GM23338 (cell line): ENCODE data around the gene DGCR6L.

ENCODE experiments used
- EZH2 ChIP-seq: fragments of 200-600 bp; sonication (generic); IDR thresholded peaks from one replicate; pipeline ENCODE4 v1.8.0; 2017; ENCODE audit warnings: antibody characterized with exemption, mild to moderate bottlenecking, low read depth; ENCODE audit not compliant: unreplicated experiment
- EZH2phosphoT487 ChIP-seq: fragments of 200-600 bp; sonication (generic); IDR thresholded peaks from one replicate; pipeline ENCODE4 v1.8.1; 2018; ENCODE audit warnings: antibody characterized with exemption; ENCODE audit not compliant: unreplicated experiment
- JUNB ChIP-seq: IDR thresholded peaks from one replicate; pipeline ENCODE4 v1.6.1; 2016; ENCODE audit warnings: antibody characterized with exemption; ENCODE audit not compliant: unreplicated experiment
- POLR2AphosphoS5 ChIP-seq: IDR thresholded peaks from 2 replicates; pipeline ENCODE4 v1.6.1; 2016; ENCODE audit warnings: antibody characterized with exemption, low read depth
- STAT1 ChIP-seq: IDR thresholded peaks from one replicate; pipeline ENCODE4 v1.6.1; 2016; ENCODE audit warnings: antibody characterized with exemption; ENCODE audit not compliant: unreplicated experiment
- ZNF331 ChIP-seq: fragments of 250-450 bp; sonication (Bioruptor Pico); IDR thresholded peaks from 2 replicates; pipeline ENCODE4 v1.5.0; 2020; ENCODE audit warnings: low read depth, mild to moderate bottlenecking, moderate library complexity
- TF ChIP-seq, protein P1 (sequence below), 2 experiments: fragments of 200-600 bp in 1 of 2; sonication (generic) in 1 of 2; conservative IDR thresholded peaks; 2 replicates each; pipeline versions ENCODE4 v1.5.1 to v1.6.1; 2016 to 2017; ENCODE audit warnings: antibody characterized with exemption in 2 of 2, low read depth in 2 of 2, mild to moderate bottlenecking in 2 of 2, moderate library complexity in 1 of 2
- TF ChIP-seq, protein P2 (sequence below): IDR thresholded peaks from one replicate; pipeline ENCODE4 v1.6.1; 2018; ENCODE audit warnings: antibody characterized with exemption; ENCODE audit not compliant: unreplicated experiment
- TF ChIP-seq, protein P3 (sequence below): IDR thresholded peaks from 2 replicates; pipeline ENCODE4 v1.6.1; 2016; ENCODE audit warnings: antibody characterized with exemption

DNA sequence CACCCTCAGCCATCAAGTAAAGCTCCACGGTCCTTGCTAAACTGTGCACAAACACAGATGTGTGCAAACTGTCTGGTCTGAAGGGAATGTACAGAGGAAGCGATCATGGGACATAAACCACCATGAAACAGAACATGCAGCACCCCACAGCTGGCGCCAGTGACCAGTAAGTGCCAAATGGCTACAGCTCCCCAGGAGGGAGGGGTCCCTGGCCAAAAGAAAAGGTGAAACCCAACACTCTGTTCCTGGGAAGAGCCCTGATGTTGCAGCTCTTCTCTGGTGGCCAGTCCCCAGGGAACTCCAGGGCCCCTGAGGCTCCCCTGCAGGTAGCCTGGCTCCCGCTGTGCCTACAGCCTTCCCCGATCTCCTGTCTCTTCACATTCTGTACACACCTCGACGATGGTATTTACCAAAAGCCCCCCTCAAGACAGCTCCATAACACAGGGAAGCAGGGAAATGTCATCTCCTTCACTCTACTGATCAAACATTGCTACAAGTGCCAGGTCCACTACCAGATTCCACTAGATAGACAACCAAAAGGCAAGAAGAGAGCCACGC, 2.9 kb downstream of the DGCR6L start:
- TF ChIP-seq, protein P1, sequence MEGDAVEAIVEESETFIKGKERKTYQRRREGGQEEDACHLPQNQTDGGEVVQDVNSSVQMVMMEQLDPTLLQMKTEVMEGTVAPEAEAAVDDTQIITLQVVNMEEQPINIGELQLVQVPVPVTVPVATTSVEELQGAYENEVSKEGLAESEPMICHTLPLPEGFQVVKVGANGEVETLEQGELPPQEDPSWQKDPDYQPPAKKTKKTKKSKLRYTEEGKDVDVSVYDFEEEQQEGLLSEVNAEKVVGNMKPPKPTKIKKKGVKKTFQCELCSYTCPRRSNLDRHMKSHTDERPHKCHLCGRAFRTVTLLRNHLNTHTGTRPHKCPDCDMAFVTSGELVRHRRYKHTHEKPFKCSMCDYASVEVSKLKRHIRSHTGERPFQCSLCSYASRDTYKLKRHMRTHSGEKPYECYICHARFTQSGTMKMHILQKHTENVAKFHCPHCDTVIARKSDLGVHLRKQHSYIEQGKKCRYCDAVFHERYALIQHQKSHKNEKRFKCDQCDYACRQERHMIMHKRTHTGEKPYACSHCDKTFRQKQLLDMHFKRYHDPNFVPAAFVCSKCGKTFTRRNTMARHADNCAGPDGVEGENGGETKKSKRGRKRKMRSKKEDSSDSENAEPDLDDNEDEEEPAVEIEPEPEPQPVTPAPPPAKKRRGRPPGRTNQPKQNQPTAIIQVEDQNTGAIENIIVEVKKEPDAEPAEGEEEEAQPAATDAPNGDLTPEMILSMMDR (conservative IDR thresholded peaks at IDR 0.05; ENCODE audit: low read depth in 2 of 2): no peak
- no peak for TF ChIP-seq STAT1
- TF ChIP-seq EZH2phosphoT487: no peak
- TF ChIP-seq EZH2: no peak
- TF ChIP-seq, protein P2, sequence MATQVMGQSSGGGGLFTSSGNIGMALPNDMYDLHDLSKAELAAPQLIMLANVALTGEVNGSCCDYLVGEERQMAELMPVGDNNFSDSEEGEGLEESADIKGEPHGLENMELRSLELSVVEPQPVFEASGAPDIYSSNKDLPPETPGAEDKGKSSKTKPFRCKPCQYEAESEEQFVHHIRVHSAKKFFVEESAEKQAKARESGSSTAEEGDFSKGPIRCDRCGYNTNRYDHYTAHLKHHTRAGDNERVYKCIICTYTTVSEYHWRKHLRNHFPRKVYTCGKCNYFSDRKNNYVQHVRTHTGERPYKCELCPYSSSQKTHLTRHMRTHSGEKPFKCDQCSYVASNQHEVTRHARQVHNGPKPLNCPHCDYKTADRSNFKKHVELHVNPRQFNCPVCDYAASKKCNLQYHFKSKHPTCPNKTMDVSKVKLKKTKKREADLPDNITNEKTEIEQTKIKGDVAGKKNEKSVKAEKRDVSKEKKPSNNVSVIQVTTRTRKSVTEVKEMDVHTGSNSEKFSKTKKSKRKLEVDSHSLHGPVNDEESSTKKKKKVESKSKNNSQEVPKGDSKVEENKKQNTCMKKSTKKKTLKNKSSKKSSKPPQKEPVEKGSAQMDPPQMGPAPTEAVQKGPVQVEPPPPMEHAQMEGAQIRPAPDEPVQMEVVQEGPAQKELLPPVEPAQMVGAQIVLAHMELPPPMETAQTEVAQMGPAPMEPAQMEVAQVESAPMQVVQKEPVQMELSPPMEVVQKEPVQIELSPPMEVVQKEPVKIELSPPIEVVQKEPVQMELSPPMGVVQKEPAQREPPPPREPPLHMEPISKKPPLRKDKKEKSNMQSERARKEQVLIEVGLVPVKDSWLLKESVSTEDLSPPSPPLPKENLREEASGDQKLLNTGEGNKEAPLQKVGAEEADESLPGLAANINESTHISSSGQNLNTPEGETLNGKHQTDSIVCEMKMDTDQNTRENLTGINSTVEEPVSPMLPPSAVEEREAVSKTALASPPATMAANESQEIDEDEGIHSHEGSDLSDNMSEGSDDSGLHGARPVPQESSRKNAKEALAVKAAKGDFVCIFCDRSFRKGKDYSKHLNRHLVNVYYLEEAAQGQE: no peak
- TF ChIP-seq POLR2AphosphoS5: no peak
- TF ChIP-seq JUNB: no peak
- no peak for TF ChIP-seq ZNF331 (CRISPR knock-in tag)
- TF ChIP-seq, protein P3, sequence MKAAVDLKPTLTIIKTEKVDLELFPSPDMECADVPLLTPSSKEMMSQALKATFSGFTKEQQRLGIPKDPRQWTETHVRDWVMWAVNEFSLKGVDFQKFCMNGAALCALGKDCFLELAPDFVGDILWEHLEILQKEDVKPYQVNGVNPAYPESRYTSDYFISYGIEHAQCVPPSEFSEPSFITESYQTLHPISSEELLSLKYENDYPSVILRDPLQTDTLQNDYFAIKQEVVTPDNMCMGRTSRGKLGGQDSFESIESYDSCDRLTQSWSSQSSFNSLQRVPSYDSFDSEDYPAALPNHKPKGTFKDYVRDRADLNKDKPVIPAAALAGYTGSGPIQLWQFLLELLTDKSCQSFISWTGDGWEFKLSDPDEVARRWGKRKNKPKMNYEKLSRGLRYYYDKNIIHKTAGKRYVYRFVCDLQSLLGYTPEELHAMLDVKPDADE: no peak
